Inflammatory macrophage treated with lipopolysaccharide for 4 hours (primary cell): ENCODE data around the gene PIK3R3.
"Not testable (repeated sequence)": the region's sequence is repeated elsewhere in the genome, so short reads cannot be mapped to it uniquely, and the experiment has no call there.

Experiments used
- DNase-seq: peaks from one replicate; pipeline ENCODE4 v3.0.0-alpha.2; 2020

The PIK3R3 gene

DNA sequence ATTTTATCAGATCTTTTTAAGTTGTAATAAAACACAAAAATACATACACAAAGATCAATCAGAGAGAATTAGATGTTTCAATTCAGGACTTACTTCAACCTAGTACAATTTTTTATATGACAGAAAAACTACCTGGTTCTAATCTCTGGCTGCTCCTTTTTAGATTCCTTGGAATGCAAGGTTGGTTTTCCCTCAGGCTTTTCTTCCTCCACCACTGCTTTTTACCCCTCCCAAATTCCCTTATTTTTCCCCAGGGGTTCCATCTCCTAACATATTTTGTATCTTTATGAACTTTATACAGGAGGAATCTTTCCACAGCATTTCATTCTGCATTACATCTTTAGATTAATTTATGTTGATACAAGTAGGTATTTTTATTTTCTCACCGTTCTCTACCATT lies 33.2 kb downstream of the PIK3R3 start:
- no peak for DNase-seq

DNA sequence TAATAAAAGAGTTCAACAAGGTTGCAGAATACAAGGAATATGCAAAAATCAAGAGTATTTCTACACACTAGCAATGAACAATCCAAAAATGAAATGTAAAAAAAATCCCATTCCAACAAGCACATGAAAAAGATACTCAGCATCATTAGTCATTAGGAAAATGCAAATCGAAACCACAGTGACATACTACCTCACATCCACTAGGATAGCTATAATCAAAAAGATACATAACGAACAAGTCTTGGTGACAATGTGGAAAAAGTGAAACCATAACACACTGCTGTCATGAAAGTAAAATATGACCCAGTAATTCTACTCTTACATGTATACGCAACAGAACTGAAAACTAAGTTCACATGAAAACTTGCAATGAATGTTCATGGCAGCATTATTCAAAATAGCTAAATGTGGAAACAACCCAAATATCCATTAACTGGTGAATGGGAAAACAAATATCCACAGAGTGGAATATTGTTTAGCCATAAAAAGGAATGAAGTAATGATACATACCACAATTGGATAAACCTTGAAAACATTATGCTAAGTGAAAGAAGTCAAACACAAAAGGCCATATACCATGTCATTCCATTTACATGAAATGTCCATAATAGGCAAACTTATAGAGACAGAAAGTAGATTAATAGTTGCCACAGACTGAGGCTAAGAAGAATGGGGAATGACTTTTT lies 34.3 kb downstream of the PIK3R3 start:
- DNase-seq: peak; percentile 48

DNA sequence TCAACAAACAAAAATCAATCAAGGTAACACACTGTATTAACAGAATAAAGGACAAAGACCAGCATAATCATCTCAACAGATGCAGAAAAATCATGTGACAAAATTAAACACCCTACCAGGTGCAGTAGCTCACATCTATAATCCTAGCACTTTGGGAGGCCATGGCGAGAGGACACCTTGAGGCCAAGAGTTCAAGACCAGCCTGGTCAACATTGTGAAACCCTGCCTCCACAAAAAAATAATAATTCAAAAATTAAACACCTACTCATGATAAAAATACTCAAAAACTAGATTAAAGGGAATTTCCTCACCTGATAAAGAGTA lies 35.3 kb downstream of the PIK3R3 start:
- no peak for DNase-seq

DNA sequence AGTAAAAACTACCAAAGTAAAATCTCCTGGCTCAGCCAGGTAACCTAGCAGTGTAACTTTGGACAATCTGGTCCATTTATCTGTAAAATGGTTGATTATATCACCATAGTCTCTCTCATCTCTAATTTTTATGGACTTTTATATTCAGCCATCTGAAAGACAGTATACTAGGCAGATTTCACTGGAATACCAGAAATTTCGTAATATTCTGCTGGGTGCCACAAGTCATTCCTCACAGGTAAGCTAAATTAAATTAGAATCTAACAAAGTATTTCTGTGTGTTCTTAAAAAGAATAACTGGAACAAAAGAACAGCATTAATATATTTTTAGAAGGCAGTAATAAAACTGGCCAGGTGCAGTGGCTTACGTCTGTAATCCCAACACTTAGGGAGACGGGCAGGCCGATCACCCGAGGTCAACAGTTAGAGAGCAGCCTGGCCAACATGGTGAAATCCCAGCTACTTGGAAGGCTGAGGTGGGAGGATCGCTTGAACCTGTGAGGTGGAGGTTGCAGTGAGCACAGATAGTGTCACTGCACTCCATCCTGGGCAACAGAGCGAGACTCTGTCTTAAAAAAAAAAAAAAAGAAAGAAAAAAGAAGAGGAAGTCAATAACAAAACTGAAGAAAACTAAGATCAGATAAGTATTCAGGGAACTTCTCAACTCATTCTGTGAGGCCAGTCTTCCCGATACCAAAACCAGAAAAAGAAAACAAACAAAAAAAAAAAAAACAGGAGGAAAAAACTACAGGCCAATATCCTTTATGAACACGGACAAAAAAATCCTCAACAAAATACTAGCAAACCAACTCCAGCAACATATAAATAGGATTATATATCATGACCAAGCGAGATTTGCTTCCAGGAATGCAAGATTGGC lies 35.9 kb downstream of the PIK3R3 start:
- no peak for DNase-seq

DNA sequence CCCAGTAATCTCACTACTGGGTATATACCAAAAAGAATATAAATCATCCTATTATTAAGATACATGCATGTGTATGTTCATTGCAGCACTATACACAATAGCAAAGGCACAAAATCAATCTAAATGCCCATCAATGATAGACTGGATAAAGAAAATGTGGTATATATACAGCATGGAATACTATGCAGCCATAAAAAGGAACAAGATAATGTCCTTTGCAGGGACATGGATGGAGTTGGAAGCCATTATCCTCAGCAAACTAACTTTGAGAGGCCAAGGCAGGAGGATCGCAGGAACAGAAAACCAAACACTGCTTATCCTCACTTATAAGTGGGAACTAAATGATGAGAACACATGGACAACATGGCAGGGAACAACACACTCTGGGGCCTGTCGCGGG lies 37.3 kb downstream of the PIK3R3 start:
- DNase-seq: not testable (repeated sequence)

DNA sequence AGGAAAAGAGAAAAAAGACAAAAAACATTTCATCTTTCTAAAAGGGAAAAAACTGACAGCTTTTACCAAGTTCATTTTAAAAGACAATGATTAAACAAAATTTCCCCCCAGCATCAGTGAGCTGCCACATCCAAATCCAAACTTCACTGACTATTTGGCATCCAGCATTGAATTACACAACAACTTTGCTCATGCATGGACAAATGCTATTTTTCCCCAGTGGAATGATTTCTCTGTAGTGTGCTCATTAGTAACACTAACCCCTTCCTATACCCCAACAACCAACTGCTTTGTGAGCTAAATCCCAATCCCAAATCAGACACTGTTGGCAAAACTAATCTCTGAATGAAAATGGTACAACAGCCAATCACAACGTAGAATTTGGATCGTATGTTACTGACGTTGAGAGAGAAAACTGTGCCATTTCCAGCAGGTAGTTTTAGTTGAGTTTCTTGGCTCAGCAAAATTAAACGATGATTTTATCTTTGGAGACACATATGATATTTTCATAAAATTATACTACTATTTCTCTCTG lies 37.9 kb downstream of the PIK3R3 start:
- no peak for DNase-seq

DNA sequence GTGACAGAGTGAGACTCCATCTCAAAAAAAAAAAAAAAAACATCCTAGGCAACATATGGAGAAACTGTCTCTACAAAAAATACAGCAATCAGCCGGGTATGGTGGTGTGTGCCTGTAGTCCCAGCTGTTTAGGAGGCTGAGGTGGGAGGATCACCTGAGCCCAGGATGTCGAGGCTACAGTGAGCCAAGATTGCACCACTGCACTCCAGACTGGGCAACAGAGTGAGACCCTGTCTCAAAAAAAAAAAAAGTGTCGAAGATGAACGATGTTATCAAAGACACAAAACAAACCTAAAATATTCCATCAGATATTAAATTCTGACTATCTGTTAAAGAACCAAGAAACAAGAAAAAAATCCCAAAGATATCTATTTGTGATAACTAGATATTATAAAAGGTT lies 38.6 kb downstream of the PIK3R3 start:
- not testable (repeated sequence) for DNase-seq

DNA sequence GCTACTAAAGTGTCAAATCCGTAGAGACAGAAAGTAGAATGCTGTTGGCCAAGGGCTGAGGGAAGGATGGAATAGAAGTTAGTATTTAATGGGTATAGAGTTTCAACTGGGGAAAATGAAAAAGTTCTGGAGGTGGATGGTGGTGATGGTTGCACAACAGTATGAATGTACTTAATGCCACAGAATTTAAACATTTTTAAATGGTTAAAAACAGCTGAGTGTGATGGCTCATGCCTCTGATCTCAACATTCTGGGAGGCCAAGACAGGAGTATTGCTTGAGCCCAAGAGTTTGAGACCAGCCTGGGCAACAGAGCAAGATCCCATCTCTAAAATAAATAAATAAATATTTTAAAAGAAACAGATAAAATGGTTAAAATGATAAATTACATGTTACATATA lies 44.5 kb downstream of the PIK3R3 start:
- DNase-seq: no peak

DNA sequence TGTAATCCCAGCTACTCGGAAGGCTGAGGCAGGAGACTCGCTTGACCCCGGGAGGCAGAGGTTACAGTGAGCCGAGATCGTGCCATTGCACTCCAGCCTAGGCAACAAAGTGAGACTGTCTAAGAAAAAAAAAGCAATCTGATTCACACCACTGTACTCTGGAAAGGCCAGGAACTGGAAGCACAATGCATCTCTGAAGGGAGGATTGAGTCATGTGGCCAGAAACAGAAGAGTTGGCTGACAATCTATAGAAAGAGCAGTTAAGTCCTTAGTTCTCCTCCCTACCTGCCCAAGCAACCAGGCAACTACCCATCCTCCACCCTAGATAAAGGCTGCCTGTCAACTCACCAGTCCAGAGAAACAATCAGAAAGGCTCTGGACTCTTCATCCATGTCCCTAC lies 45.9 kb downstream of the PIK3R3 start:
- DNase-seq: no peak

DNA sequence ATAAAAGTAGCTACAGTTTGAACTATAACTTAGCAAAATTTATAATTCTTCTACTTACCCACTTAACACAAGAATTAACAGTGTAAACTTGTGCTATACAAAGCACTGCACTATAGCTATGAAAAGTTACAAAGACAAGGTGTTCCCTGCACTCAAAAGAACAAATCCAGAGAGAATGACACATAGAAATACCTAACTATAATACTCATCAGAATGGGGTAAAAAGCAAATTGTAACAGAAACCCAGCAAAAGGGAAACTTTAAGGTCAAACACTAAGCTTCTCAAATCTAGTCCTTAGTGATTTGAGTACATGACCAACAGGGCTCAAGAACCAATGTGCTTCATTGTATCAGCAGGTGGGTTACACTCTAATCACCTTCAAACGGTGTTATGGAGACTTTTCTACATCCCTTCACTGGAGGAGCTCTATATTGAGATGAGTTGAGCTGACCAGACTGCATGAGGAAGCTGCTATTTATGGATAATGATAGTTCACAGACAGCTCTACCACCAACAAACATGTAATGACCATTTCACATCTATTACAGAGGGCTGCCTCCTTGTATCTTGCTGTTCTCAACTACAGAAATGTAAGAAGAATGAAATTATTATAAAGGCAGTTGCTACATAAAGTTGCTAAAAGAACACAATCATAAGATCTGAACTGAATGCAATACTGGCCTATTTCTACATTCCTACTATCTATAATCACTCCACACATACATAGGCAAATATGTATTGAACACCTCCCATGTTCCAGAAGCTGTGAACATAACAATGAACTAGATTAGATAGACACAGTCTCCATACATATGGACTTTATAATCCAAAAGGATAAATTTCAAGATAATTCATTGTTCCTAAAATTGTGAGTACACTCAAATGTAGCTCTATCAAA lies 47.6 kb downstream of the PIK3R3 start:
- no peak for DNase-seq

DNA sequence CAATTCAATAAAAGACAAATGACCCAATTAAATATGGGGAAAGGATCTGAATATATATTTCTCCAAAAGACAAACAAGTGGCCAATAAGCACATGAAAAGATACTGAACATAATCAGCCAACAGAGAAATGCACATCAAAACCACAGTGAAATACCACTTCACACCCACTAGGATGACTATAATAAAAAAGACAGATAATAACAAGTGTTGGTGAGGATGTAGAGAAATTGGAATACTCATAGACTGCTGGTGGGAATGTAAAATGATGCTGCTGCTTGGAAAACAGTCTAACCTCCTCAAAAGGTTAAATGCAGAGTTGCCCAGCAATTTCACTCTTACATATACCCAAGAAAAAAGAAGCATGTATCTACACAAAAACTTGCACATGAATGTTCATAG lies 48.9 kb downstream of the PIK3R3 start:
- no peak for DNase-seq

DNA sequence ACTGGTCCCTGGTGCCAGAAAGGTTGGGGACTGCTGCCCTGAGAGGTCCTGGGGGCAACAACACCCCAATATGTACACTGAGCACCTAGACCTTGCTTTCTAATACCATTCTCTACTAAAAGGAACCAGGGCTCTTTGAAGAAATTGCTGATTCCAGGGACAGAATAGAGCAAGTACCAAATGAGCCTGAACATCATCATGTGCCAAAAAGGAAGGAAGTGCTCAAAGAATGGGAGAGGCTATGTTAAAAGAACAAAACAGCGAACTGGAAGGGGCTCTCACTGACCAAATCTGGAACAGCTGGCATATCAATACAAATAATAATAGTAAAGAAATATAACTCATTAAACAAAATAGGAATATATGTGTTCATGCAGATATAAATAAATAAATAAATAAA lies 50.8 kb downstream of the PIK3R3 start:
- no peak for DNase-seq

DNA sequence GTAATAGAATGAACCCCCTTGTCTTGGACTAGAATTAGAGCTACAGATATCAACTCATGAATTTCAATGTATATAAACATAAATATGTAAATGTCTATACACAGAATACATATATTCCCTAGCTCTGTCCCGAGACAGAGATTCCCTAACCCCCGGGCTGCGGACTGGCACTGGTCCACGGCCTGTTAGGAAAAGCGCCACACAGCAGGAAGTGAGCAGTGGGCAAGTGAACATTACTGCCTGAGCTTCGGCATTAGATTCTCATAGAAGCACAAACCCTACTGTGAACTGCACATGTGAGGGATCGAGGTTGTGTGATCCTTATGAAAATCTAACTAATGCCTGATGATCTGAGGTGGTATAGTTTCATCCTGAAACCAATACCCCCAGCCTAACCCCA lies 51.2 kb downstream of the PIK3R3 start:
- no peak for DNase-seq

DNA sequence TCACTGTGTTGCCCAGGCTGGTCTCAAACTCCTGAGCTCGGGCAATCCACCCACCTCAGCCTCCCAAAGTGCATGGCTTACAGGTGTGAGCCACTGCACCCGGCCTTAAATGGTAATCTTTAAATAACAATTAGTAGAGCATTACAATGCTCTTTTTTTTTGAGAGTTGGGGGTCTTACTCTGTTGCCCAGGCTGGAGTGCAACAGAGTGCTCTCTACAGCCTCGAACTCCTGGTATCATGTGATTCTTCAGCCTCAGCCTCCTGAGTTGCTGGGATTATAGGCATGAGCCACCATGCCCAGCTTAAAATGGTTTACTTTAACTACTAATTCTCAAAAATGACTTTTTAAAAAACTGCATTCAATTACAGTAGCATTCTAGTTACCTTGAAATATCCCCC lies 52.2 kb downstream of the PIK3R3 start:
- DNase-seq: no peak

DNA sequence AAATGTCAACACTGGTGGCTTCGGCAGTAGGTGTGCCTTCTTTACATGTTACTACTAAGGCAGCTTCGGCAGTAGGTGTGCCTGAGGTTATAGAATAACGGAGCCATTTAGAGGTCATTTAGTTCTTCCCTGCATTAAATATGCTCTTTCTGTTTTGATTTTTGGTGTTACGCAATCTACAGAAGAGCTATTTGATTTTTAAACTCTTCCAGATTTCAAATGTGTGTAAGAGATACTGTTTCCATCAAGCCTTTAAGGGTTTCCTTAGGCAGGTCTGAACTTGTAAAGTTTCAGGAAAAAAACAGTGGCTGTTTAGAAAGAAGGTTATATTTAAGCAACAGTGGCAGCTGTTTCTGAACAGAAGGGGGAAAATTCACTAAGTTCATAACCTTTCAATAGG lies 54.8 kb downstream of the PIK3R3 start:
- DNase-seq: no peak

DNA sequence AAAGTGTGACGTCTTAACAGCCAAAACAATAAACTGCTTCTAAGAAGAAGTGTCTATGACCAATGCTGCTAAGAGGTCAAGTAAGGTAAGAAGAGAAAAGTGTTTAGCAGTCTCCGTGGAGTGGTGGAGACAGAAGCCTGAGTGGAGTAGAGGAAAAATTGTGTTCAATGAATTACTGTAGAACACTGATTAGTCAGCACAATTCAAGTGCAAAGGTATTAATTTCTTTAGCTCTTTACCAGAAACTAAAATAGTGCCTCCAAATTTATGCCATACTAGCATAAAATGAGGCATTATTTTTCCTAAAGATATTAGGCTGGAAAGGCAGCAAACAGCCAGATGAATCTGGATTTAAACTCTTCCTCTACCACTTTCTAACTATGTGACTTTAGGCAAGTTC lies 56.1 kb downstream of the PIK3R3 start:
- no peak for DNase-seq

DNA sequence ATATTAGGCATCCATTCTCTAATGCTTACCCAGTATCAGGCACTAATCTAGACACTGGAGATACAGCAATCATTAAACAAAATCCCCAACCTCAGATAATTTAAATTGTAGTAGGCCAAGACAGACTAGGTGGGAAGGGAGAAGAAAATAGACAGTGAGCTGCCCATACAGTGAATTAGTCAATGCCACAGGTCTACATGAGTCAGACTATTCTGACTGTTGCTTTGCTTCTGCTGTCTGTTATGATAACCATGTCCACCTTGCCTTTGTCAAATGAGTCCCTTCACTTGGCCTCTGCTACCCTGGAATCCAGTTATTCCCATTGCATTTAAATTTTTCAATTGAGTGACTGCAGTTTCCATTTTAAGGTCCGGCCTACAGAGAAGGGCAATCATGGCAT lies 59.5 kb downstream of the PIK3R3 start:
- DNase-seq: no peak

DNA sequence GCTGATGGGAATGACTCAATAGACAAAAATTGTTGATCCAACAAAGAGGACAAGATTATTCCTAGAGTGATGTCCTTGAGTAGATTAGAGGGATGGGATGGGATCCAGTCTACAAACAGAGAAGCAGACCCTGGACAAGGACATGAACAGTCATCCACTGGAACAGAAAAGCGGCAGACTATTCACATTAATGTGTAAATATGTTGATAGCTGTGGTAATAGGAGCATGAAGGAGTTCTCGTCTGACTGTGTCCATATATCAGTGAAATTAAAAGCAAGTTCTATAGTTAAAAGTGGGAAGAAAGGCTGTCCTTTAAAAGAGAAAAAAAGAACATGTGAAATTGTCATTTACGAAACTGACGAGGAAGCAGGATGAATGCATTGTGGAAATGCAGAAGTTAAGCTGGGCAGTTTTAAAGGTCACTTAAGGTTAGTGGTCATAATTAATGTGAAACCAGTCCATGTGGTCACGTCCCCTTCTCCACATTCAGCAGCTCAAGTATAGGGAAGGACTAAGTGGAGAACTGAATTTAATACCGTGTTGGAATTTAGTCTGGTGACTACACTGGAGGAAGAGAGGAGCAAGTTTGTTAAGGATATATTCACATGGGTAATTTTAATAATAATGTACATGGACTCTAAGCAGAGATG lies 62.1 kb downstream of the PIK3R3 start:
- peak; percentile 96 for DNase-seq

DNA sequence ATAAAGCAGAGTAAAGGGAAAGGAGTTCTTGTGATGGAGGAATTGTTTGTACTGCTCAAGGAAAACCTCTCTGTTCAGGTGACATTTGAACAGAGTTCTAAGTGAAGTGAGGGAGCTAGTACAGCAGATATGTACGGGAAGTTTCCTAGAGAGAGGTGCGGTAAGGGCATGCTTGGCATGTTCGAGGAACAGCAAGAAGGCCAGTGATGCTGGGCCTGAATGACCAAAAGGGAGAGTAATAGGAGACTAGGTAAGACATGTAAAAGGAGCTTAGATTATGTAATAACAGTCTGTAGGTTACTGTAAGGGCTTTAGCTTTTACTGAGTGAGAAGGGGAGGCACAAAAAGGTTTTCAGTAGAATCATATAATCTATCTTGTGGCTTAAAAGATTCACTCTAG lies 63.9 kb downstream of the PIK3R3 start:
- no peak for DNase-seq

DNA sequence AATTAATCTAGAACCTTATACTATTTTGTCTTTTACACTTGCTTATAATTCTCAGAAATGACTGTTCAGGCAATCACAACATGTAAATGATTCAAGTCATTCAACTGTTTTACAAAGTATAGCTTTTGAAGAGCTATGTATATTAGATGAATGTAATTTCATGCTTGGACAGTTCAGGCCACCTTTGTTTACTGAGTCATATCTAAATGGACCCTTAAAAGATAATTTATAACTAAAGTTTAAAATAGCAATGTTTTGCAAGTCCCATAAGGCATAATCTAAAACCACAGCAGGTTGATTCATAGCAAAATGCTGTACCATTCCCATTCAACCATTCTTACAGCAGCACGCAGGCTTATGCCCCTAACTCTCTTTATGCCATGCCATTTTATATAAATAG lies 64.8 kb downstream of the PIK3R3 start:
- DNase-seq: no peak

DNA sequence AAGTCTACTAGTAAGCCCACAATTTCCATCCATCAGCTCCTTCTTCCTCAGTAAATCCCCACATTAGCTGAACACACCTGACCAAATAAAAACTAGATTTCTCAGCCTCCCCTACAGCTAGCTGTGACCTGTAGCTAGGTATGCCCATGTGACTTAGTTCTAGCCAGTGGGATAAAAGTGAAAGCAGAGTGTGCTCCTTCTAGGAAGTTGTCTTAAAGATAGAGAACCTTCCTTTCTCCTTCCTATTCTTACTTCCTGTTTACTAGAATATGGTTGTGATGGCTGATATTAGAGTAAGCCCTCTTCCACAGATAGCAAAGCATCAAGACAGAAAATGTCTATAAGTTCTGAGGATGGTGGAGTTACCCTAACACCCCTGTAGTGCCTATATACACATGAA lies 67.0 kb downstream of the PIK3R3 start:
- peak; percentile 73 for DNase-seq

DNA sequence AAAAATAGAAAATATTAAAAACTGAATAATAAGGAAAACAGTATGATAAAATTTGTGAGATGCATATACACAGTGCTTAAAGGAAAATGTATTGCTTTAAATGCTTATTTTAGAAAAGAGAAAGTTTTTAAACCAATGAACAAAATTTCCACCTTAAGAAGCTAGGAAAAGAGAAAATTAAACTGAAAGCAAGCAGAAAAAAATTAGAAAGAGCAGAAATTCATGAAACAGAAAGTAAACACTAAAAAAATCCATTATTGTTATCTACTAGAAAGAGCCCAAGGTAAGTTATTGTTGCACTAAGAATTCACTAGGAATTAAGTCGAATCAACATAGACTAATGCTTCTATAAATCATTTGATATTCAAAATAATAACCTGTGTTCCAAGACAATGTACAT lies 67.7 kb downstream of the PIK3R3 start:
- DNase-seq: peak; percentile 26
